ENCODE measurements around the gene MOCS2. TPM values are rescaled to one million over a fixed set of nuclear protein-coding genes. Genes with fewer than 3 reads are reported as not detected.
A peak's percentile ranks its signal among the peaks of the same experiment; 100 is the strongest.

MOCS2 gene
- total RNA-seq, 1 experiment from 2014 or later: 23.6 TPM

DNA sequence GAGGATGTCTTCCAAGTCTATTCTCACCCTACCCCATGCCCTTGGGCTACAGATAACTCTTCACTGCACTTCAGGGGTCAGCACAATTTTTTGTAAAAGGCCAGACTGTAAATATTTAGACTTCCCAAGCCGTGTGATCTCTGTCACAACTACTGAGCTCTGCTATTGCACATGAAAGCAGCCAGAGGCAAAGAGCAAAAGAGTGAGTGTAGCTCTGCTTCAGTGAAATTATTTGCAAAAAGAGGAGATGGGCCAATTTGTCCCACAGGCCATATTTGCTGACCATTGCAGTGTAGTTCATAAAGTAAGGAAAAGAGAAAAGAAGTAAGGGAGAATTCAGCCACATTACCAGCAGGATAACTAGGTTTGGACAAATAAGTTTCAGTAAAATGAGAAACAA, 7.0 kb upstream of the MOCS2 start:
- H4K20me1 ChIP-seq (ENCODE audit: insufficient read depth): no peaks in the 10 kb centered on the region
- no peaks in the 10 kb centered on the region for H3K79me2 ChIP-seq (ENCODE audit: low read depth)
- no peak overlapping the region for H3K4me2 ChIP-seq
- no peaks in the 10 kb centered on the region for H3F3A ChIP-seq (ENCODE audit: insufficient read depth, low read depth)
- no peak for DNase-seq
- H3K27ac ChIP-seq: no peak overlapping the region
- CTCF ChIA-PET: no interaction called here
- no peak overlapping the region for H2AFZ ChIP-seq
- no peaks in the 10 kb centered on the region for H3K27me3 ChIP-seq (ENCODE audit: insufficient read depth, low read depth)
- no peak overlapping the region for H3K4me3 ChIP-seq
- POLR2A ChIA-PET (ENCODE audit: unreplicated experiment): no interaction called here
- no peaks in the 10 kb centered on the region for H3K36me3 ChIP-seq (ENCODE audit: low read depth)
- TF ChIP-seq EZH2 (IDR thresholded peaks at IDR 0.05; ENCODE audit: low read depth) (no peak), CTCF (conservative IDR thresholded peaks at IDR 0.05) (no peak)
- no peaks in the 10 kb centered on the region for H3K4me1 ChIP-seq (replicated peaks; ENCODE audit: insufficient read depth)
- no TSS peak for BruUV-seq (replicated peaks)
- intact Hi-C loops (cut with micrococcal nuclease; ENCODE audit: unreplicated experiment): no loop called here
- no peaks in the 10 kb centered on the region for H3K9me2 ChIP-seq (ENCODE audit: insufficient read depth)
- no peaks in the 10 kb centered on the region for H3K9me3 ChIP-seq (ENCODE audit: insufficient read depth, low read depth)

GRCh38 chr5:53114988-53115387, 5.4 kb upstream of the MOCS2 start:
- POLR2A ChIA-PET (ENCODE audit: unreplicated experiment): interaction anchor here (0.7 kb wide), 1 partner anchor 192 kb away, joined by 9 read pairs; no protein-coding TSS in a partner anchor
- no peak for DNase-seq
- BruUV-seq (replicated peaks): no TSS peak

GRCh38 chr5:53113947-53114346, 4.4 kb upstream of the MOCS2 start:
- CTCF ChIA-PET: no interaction called here

More at GRCh38 chr5:53114988-53115387, 5.4 kb upstream of the MOCS2 start:
- TF ChIP-seq EZH2 (IDR thresholded peaks at IDR 0.05; ENCODE audit: low read depth): no peak
- TF ChIP-seq CTCF (conservative IDR thresholded peaks at IDR 0.05): peak; percentile 55; the same call in 1 of the 2 replicates
- Histone ChIP-seq H3K9me2 (ENCODE audit: insufficient read depth) (no peaks in the 10 kb centered on the region), H3F3A (ENCODE audit: insufficient read depth, low read depth) (no peaks in the 10 kb centered on the region), H2AFZ (no peak overlapping the region), H3K4me1 (replicated peaks; ENCODE audit: insufficient read depth) (peaks cover 8% of the 10 kb centered on the region; the same call in 1 of the 2 replicates), H3K79me2 (ENCODE audit: low read depth) (peaks cover 9% of the 10 kb centered on the region), H3K27me3 (ENCODE audit: insufficient read depth, low read depth) (no peaks in the 10 kb centered on the region), H4K20me1 (ENCODE audit: insufficient read depth) (no peaks in the 10 kb centered on the region), H3K4me3 (no peak overlapping the region), H3K27ac (no peak overlapping the region), H3K36me3 (ENCODE audit: low read depth) (no peaks in the 10 kb centered on the region), H3K4me2 (no peak overlapping the region), H3K9me3 (ENCODE audit: insufficient read depth, low read depth) (no peaks in the 10 kb centered on the region)
- CTCF ChIA-PET: interaction anchor here (1.3 kb wide), 1 partner anchor 166 kb away, joined by 6 read pairs; no protein-coding TSS in a partner anchor
- intact Hi-C loops (cut with micrococcal nuclease; ENCODE audit: unreplicated experiment): no loop called here

More at GRCh38 chr5:53113947-53114346, 4.4 kb upstream of the MOCS2 start:
- Histone ChIP-seq H3K9me3 (ENCODE audit: insufficient read depth, low read depth) (no peaks in the 10 kb centered on the region), H3K9me2 (ENCODE audit: insufficient read depth) (no peaks in the 10 kb centered on the region), H3K4me3 (no peak overlapping the region), H3K36me3 (ENCODE audit: low read depth) (no peaks in the 10 kb centered on the region), H2AFZ (no peak overlapping the region), H3K27me3 (ENCODE audit: insufficient read depth, low read depth) (no peaks in the 10 kb centered on the region), H3K4me1 (replicated peaks; ENCODE audit: insufficient read depth) (peaks cover 8% of the 10 kb centered on the region; the same call in 1 of the 2 replicates), H3K27ac (no peak overlapping the region), H3K4me2 (no peak overlapping the region), H4K20me1 (ENCODE audit: insufficient read depth) (no peaks in the 10 kb centered on the region), H3K79me2 (ENCODE audit: low read depth) (peaks cover 10% of the 10 kb centered on the region), H3F3A (ENCODE audit: insufficient read depth, low read depth) (no peaks in the 10 kb centered on the region)
- intact Hi-C loops (cut with micrococcal nuclease; ENCODE audit: unreplicated experiment): no loop called here
- POLR2A ChIA-PET (ENCODE audit: unreplicated experiment): no interaction called here
- BruUV-seq (replicated peaks): no TSS peak
- DNase-seq: no peak
- no peak for TF ChIP-seq EZH2 (IDR thresholded peaks at IDR 0.05; ENCODE audit: low read depth)
- TF ChIP-seq CTCF (conservative IDR thresholded peaks at IDR 0.05): no peak
